GM19238 (cell line): Measurements from ENCODE around the gene PRDM15.

Experiments
- DNase-seq: peaks from one replicate; pipeline ENCODE4 v3.0.0; 2011; ENCODE audit warnings: low spot score; ENCODE audit not compliant: insufficient read length

The PRDM15 gene

DNA sequence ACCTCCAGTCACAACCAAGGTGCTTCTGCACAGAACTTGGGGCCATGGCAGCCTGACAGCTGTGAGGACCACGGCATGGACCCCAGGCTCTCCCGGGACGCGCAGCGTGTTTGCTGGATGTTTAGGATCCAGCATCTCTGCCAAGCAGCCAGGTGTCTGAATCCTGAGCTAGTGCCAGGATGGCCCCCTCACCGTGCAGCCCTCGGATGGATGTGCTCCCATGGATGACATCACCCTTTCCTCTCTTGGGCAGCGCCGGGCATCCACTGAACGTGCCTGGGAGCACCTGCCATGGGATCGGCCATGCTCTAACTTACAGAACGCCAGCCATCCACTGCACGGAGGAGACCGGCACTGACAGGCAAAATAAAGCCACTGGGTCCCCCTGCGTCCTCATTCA lies 53.9 kb downstream of the PRDM15 start:
- no peak for DNase-seq

DNA sequence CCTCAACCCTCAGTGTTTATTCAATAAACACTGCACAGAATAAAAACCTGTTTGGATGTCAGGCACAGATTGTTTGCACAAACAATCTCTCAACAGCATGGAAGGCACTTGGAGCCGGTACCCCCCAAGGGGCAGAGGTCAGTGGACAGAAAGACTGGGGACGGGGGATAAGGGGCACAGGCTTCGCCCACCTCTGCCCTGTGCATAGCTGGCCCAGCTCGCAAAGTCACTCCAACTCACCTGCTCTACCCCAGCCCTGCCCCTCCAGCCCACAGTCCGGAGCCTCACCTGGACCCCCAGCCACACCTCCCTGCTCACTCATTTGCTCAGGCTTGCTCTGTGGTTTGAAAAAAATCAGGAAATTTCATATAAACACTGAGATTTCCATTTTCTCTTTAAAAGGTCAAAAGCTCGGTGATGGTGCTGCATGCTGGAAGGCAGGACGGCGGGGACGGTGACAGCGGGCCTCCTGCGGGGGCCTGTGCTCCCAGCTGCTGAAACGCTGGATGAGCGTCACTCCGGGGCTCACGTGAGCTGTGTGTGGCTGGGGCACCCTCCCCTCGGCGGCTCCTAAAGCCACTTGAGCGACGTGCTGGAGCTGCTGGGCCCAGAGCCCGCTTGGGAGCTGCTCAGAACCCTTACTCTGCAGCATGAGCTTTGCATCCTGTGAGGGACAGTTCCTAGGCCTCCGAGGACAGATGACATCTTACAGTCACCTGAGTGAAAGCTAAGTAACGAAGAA lies 54.5 kb downstream of the PRDM15 start:
- no peak for DNase-seq

DNA sequence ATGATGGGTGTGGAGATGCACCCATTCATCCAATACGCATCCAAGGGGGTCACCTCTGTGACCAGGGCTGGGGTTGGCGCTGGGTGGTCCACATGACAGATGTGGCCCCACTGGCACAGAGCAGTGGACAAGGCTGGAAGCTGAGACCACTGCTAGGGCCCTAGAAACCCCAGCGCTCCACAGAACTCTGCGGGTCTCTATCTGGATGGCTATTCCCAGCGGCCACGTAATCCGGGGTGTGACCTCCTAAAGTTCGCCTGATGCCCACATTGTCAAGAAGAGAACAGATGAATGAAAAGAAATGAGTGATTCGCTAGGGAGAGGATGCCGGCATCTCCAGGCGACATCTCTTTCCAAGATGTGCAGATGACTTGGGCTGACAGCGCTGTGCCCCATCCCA lies 55.2 kb downstream of the PRDM15 start:
- no peak for DNase-seq

DNA sequence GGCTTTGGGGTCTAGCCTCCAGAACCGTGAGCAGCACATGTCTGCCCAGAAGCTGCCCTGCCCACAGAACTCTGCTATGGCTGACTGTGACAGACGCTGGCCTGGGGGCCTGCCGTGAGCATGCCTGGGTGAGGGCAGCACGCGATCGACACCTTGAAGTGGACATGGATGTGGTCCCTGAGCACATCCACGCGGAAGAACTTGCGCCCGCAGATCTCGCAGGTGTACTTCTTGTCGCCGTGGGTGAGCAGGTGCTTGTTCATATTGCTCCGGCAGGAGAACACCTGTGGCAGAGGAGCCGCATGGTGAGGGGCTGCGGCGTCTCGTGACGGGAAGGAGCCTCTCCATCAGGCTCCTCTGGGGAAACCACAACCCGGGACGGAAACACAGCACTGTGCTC lies 56.0 kb downstream of the PRDM15 start:
- DNase-seq, result no peak

DNA sequence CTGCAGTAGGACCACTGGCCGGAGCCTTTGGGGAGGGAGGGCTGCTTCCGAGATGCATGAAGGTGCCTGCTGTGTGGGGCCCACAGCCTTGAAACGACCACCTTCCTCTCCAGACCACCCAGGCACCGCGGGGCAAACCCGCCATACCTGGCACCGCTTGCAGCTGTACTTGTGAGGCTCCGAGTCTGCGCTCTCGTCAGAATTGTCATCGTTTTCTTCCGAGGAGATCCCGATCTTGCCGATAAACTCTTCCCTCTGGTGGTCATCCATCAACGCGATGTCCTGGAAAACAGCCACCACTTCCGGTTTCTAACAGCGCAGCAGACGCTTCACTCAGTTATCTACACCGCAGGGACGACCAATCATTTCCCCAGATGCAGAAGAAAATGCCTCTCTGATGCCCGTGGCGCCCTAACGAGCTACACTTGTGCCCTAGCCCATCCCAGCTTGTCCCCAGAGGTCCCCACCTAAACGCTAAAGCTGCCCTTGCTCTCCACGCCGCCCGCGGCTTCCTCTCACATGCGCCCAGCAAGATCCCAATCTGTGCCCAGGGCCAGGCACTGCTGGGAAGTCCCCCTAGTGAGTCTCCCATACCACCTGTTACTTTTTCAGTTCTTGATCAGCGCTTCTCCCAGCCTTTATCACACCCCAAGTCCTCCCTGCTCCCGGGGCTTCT lies 57.2 kb downstream of the PRDM15 start:
- no peak for DNase-seq

DNA sequence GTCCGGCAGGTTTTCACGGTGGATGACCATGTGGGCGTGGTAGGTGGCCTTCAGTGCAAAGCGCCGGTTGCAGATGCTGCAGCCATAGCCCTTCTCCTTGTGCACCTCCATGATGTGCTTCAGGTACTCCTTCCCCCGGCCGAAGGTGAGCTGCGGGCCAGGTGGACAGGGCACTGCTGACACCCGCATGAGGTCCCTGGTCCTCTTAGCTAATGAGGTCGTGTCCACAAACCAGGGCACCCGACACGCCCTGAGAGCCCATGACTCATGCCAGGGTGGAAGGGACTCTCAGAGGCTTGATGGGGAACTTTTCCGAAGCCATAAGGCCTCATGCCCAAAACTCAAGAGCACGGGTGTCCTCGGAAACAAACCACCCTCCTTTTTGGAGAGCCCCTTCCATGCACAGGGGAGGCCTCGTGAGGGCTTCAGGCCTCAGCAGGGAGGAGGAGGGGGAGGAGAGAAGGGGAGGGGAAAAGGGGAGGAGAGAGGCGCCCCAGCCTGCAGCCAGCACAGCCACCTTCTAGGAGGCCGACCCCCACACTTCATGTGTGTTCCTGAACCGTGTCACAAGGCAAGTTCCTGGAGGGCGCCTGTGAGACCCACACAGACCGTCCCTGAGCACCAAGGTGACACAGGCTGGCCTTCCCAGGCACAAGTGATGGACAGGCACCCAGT lies 57.9 kb downstream of the PRDM15 start:
- no peak for DNase-seq

DNA sequence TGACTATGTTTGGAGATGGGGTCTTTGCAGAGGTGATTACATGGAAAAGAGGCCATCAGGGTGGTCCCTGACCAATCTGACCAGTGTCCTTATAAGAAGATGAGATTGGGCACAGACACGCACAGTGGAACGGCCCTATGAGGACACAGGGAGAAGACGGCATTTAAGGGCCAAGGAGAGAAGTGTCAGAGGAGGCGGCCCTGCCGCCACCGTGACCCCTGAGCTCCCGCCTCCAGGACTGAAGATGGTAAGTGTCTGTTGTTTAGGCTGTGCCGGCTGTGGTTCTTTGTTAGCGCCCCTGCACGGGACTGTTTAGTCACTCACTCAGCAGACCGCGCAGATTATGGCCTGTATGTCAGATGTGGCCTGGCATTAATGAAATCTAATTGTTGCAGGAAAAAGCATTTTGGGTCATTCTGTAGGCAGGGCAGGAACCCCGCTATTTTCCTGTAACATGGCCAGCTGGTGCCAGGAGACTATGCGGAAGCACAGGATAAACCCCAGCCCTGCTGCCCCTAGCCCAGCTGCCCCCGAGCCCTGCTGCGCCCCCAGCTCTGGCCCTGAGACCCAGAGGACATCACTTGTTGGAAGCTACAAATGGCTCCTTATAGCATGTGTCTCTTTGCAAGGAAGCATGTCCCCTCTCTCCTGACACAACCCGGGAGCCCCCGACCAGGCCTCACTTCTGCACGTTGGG lies 58.6 kb downstream of the PRDM15 start:
- DNase-seq, result no peak

DNA sequence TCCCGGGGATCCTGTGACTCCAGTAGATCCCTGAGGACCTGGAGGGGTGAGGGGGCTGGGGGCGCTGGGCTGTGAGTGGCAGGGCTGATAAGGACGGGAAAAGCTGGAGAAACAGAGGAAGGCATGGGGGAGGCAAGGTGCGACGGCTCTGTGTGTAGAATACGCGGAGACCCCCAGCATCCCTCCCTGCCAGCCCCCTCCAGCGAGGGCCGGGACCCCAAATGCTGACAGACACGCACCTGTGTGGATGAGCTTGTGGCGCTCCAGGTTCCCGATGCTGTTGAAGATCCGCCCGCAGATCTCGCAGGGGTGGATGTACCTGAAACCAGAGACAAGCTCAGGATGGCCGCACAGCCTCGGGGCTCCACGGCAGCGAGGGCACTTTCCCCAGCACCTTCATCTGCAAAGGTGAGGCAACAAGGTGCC lies 59.3 kb downstream of the PRDM15 start:
- no peak for DNase-seq

DNA sequence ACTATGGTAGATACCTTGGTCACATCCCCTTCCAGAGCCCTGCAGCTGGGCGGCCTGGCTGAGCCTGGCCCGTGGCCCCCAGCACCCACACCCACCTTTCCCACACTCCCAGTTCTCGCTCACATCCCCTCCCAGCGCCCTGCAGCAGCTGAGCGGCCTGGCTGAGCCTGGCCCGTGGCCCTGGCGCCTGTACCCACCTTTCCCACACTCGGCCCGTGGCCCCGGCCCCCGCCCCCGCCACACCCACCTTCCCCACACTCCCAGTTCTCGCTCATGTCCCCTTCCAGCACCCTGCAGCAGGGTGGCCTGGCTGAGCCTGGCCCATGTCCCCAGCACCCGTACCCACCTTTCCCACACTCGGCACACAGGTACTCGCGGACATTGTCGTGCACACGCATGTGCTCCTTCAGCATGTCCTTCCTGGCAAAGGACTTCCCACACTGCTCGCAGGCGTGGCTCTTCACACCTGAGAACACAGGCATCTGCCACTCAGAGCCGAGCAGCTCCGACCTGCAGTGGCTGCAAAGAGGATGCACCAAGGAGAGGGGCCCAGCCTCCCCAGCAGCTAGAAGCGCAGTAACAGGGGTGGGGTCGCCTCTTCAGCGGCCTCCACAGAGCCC lies 59.8 kb downstream of the PRDM15 start:
- no peak for DNase-seq

DNA sequence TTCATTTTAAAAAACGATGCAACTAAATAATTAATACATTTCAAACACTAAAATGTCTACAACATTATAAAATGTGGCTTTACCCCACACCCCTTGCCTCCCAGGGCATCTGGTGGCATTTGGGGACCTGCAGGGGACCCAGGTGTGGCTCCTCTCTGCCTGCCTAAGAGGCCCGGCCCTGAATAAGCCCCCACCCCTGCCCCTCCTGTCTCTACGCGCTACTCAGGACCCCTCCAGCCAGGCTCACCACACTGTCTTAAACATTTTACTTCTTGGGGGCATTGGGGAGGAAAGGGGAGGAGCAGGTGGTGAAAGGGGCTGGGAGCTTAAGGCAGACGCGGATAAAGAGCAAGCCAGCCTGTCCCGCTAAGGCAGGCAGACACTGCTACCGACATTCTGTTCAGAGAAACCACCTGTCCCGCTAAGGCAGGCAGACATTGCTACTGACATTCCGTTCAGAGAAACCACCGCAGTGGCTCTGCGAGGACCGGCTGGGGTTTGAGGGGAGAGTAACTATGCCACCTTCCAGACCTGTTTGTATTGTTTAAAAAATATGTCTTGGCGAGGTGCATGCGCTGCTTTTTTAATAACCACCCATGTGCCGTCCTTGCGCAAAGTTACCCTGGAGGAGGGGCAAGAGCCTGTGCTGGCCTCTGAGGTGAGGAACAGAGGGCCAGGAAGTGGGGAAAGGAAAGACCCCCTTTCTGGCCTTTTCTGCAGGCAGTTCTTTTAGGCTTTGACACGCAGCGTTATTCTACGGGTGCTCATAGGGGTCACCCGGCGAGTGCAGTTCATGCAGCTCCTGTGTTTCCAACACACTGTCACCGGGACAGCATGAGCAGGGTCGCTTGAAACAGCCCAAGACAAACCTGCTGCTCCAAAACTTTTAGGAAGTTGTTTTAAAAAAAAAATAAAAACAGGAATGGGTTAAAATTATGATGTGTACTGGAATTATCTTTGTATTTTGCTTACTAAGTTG lies 61.0 kb downstream of the PRDM15 start:
- DNase-seq, result no peak

DNA sequence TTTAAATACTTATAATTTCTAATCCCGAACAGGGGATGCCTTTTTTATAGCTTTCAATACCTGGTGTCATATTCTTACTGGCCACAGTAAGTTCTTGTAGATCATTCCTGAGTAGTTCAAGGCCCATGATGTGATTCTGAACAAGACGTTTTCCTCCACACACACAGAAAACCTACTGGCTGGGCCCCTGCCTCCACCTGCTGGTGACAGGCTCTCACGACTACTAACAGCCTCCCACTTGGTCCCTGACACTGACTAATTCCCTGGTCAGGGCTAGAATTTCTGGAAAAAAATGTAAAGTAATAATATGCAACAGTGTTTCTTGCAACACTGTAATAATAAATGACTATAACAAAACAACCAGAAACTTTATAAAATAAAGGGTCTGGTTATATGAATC lies 61.9 kb downstream of the PRDM15 start:
- peak; percentile 73 for DNase-seq

DNA sequence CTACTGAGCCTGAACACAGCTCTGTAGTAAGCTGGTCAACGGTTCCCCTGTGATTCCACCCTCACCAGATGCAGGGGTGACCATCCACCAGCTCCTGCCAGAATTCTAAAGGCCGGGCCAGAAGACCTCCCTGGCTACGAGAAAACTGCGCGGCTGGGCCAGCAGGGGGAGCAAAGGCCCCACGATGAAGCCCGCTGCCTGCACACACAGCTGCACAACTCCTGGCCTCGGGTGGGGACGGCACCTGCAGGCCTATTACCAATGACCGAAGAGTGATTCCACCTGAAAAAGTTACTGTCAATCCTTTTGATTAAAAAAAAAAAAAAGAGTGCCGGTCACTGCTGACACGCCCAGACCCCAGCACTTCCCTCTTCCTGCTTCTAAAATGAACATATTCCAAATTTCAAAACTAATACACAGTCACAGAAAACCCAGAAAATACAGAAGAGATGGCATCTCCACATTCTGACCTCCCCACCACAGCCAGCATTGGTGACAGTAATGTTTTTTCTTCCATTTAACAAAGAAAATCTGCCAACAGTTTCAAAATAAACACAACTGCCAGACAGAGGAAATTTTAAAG lies 62.5 kb downstream of the PRDM15 start:
- DNase-seq, result peak; percentile 91

DNA sequence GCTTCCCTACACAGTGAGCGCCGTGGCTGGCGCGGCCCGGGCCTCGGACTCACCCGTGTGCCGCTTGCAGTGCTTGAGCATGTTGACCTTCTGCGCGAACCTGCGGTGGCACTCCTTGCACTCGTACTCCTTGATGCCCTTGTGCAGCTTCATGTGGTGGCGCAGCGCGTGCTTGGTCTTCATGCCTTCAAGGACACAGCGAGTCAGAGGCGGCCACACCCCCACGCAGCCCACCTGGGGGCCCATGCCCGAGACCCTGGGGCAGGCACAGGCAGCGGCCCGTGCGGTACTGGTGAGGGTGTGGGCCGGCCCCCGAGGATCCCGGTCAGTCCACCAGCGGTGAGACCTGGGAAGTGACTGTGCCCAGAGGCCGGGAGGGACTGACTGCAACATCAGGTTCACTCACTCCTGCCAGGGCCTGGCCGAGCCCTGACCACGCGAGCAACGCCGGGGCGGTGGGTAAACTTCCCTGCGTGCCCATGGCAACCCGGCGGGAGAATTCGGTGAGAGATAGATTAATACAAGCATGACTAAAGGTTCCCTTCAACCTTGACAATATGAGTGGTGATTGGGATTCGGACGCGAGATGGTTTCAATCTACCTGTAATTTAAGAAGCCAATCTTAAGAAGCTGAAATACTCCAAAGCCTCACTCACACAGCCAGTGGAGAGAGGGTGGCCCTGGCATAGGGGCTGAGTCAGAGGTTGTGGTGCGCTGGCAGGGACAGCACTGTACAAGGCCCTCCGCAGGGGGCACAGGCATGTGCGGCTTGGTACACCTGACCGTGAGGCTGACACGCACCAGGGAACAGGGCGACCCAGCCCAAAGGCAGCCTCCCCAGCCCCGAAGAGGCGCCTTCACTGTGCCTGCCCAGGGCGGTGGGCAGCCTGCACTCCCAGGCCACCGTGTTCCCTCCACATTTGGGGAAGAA lies 63.2 kb downstream of the PRDM15 start:
- DNase-seq, result no peak

DNA sequence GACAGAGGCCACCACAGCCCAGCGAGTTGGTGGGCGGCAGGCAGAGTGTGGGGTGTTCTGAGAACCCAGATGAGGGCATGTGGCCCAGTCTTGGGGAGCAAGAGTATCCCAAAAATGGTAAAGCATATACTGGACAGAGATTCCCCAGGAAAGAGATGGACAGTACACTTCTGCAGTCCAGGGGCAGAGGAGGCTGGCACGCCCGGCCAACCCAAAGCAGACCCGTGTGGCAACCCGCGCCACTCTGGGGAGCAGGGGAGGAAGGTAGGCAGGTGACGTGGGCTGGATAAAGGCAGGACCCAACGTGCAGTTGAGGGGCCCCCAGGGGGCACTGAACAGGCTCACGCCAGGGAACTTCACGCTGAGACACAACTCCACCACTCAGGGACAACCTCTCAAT lies 65.9 kb downstream of the PRDM15 start:
- no peak for DNase-seq

DNA sequence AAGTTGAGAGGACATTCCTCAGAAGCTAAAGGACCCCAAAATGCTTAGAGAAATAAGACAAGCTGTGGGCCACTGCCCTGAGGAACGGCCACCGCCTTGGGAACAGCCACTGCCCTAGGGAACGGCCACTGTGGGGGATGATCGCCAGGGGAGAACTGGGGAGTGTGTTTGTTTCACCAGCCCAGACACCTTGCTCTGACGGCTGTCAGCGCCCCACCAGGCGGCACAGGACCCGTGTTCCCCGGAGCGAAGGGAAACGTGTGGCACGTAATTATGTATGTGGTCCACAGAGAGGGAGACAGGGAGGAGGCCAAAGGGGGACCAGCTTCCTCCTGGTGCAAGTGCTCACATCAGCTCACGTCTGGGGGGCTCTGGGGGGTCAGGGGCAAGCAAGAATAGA lies 66.5 kb downstream of the PRDM15 start:
- no peak for DNase-seq

DNA sequence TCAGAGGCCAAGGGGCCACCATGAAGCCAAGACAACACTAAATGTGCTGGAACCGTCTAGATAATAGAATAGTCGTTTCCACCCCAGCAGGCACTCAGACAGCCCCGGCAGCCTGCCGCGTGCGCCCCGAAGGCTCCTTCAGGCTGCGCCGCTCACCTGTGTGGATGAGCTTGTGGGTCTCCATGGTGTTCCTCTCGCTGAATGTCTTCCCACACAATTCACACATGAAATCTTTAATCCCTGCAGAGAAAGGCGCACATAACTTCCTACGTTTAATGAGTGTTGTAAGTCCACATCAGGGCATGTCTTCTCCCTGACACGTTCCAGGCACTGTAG lies 68.6 kb downstream of the PRDM15 start:
- DNase-seq, result no peak

DNA sequence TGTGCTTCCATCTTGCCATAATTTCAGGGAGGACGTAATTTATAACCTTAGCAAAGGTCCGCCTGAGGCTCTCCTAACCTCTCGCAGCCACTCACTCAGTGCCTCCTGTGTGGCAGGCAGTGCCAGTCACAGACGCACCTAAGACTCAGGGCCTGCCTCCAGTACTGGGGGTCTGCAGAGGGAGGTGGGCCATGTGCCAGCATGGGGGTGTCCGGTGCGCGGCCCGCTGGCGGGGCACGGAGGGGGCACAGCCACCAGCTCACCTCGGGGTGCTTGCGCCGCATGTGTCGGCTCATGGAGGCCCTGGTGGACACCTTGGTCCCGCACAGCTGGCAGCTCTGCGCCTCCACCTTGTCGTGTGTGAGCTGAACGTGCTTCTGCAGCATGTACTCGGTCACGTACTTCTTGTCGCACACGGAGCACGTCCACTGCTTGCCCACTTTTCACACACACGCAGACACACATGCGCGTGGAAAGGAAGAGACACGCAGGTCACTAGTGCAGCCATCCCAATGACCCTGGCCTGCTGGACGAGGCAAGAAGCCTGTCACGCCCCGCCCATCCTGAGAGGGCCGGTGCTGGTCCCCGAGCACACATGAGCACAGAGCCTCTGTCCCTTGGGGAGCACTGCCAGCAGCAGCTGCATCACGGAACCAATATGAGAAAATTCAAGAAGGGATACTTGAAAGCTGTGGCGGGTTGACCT lies 69.1 kb downstream of the PRDM15 start:
- no peak for DNase-seq

DNA sequence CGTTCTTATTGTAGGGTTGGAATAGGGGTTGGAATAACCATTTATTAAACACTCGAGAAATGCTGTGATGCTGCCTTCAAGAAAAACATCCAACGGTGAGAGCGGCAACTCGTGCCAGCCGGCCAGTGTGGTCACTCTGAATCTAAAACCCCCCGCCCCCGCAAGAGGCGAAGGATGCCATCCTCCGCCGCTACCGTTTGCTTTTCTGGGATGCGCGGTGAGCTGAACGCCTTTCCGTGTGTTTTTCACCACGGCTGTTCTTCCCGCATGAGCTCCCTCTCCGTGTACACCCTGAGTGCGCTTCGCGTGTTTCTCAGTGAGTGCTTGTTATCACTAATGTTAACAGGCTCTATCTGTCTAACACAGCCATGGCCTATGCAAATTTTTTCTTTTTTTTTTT lies 70.3 kb downstream of the PRDM15 start:
- no peak for DNase-seq
